HG02885 (cell line): ENCODE results near the gene APBB1IP.
"Not testable (repeated sequence)": the region's sequence is repeated elsewhere in the genome, so short reads cannot be mapped to it uniquely, and the experiment has no call there.

Experiments used
- ATAC-seq: cut with Tn5 transposase; IDR thresholded peaks from one replicate; pipeline ENCODE4 v1.9.1; 2021; ENCODE audit warnings: mild to moderate bottlenecking; ENCODE audit not compliant: unreplicated experiment, poor library complexity

APBB1IP gene

GRCh38 chr10:26543567-26544306 is 105.6 kb downstream of the APBB1IP start:
- ATAC-seq = peak; percentile 88

- ATAC-seq = peak; percentile 35
Measured at GRCh38 chr10:26544932-26545331, 106.8 kb downstream of the APBB1IP start.

GRCh38 chr10:26550774-26551526 is 112.8 kb downstream of the APBB1IP start:
- peak; percentile 88 for ATAC-seq

GRCh38 chr10:26554246-26554645 is 116.1 kb downstream of the APBB1IP start:
- no peak for ATAC-seq

GRCh38 chr10:26555719-26556368 is 117.7 kb downstream of the APBB1IP start:
- no peak for ATAC-seq

- peak; percentile 62 for ATAC-seq
Measured at GRCh38 chr10:26556748-26557640, 118.9 kb downstream of the APBB1IP start.

- ATAC-seq = no peak
Measured at GRCh38 chr10:26557641-26558014, 119.5 kb downstream of the APBB1IP start.

- no peak for ATAC-seq
Measured at GRCh38 chr10:26566525-26567350, 128.6 kb downstream of the APBB1IP start.

- ATAC-seq = no peak
Measured at GRCh38 chr10:26567351-26567721, 129.2 kb downstream of the APBB1IP start.

- ATAC-seq = no peak
Measured at GRCh38 chr10:26571655-26572054, 133.5 kb downstream of the APBB1IP start.

- ATAC-seq = peak; percentile 44
Measured at GRCh38 chr10:26573674-26574073, 135.5 kb downstream of the APBB1IP start.

- ATAC-seq = peak; percentile 85
Measured at GRCh38 chr10:26574783-26575182, 136.6 kb downstream of the APBB1IP start.

- ATAC-seq = not testable (repeated sequence)
Measured at GRCh38 chr10:26578371-26578770, 140.2 kb downstream of the APBB1IP start.

GRCh38 chr10:26579256-26580063 is 141.3 kb downstream of the APBB1IP start:
- no peak for ATAC-seq

- ATAC-seq = no peak
Measured at GRCh38 chr10:26586211-26586610, 148.1 kb downstream of the APBB1IP start.

- ATAC-seq = no peak
Measured at GRCh38 chr10:26588611-26589010, 150.5 kb downstream of the APBB1IP start.

- not testable (repeated sequence) for ATAC-seq
Measured at GRCh38 chr10:26589813-26590212, 151.7 kb downstream of the APBB1IP start.

GRCh38 chr10:26593896-26594295 is 155.8 kb downstream of the APBB1IP start:
- ATAC-seq = peak; percentile 94

- ATAC-seq = not testable (repeated sequence)
Measured at GRCh38 chr10:26603283-26603682, 165.1 kb downstream of the APBB1IP start.
